Body of pancreas (tissue), 4 donors: Measurements from ENCODE around the gene RGS5.

Experiments used
- POLR2A ChIP-seq, 3 donors: fragments of 450-650 bp; IDR thresholded peaks; one replicate each; pipeline ENCODE4 v1.6.1; 2016; ENCODE audit warnings: antibody characterized with exemption in 3 of 3, mild to moderate bottlenecking in 2 of 3
- TF ChIP-seq, protein P1 (sequence below), 7 experiments: fragments of 450-650 bp in 4 of 7; fragments of 200-600 bp in 3 of 7; sonication (generic) in 3 of 7; IDR thresholded peaks; one replicate each; pipeline ENCODE4 v1.5.1; 2016 to 2019; ENCODE audit warnings: antibody characterized with exemption in 7 of 7

DNA sequence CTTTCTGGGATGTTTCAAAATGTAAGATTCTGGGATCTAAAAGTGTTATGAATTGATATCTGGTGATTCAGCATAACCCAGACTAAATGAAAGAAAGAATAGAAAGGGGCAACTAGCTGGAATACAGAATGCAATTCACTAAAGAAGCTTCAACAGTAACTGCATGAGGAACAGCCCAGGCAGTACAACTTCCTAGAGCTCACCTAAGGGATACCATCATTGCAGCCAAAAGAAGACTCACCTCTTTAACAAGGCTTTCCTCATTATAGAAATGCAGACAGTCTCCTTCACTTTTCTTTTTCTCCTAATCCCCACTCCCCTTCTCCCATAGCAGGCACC is 6.3 kb downstream of the RGS5 start:
- TF ChIP-seq, protein P1, sequence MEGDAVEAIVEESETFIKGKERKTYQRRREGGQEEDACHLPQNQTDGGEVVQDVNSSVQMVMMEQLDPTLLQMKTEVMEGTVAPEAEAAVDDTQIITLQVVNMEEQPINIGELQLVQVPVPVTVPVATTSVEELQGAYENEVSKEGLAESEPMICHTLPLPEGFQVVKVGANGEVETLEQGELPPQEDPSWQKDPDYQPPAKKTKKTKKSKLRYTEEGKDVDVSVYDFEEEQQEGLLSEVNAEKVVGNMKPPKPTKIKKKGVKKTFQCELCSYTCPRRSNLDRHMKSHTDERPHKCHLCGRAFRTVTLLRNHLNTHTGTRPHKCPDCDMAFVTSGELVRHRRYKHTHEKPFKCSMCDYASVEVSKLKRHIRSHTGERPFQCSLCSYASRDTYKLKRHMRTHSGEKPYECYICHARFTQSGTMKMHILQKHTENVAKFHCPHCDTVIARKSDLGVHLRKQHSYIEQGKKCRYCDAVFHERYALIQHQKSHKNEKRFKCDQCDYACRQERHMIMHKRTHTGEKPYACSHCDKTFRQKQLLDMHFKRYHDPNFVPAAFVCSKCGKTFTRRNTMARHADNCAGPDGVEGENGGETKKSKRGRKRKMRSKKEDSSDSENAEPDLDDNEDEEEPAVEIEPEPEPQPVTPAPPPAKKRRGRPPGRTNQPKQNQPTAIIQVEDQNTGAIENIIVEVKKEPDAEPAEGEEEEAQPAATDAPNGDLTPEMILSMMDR (IDR thresholded peaks at IDR 0.05) = no peak
- TF ChIP-seq POLR2A (IDR thresholded peaks at IDR 0.05) = no peak
